H1 (cell line): ENCODE results near the gene GRAMD4.

ENCODE experiments used
- CEBPB ChIP-seq: IDR thresholded peaks from 2 replicates; pipeline ENCODE4 v1.6.1; 2012; ENCODE audit warnings: low read depth, low read length
- EP300 ChIP-seq, 2 experiments: IDR thresholded peaks; 1 replicate in 1 of 2; 2 replicates in 1 of 2; pipeline ENCODE4 v1.6.1; 2011 to 2012; ENCODE audit warnings: low read depth in 2 of 2, low read length in 2 of 2, mild to moderate bottlenecking in 2 of 2, borderline replicate concordance in 1 of 2, inconsistent platforms in 1 of 2, moderate library complexity in 1 of 2
- EZH2 ChIP-seq: fragments of 200-600 bp; sonication (generic); IDR thresholded peaks from 2 replicates; pipeline ENCODE4 v1.7.1; 2012; ENCODE audit warnings: low read depth, mild to moderate bottlenecking, moderate library complexity, low read length, inconsistent platforms; ENCODE audit not compliant: severe bottlenecking
- HDAC2 ChIP-seq, 2 experiments: fragments of 300-600 bp in 1 of 2; sonication (generic) in 1 of 2; IDR thresholded peaks; 2 replicates each; pipeline ENCODE4 v1.6.1; 2011 to 2012; ENCODE audit warnings: low read depth in 2 of 2, low read length in 2 of 2, mild to moderate bottlenecking in 2 of 2, moderate library complexity in 2 of 2, borderline replicate concordance in 1 of 2, inconsistent platforms in 1 of 2
- POLR2A ChIP-seq, 2 experiments: IDR thresholded peaks; 1 replicate in 1 of 2; 2 replicates in 1 of 2; pipeline ENCODE4 v1.6.1; 2011; ENCODE audit warnings: low read depth in 2 of 2, low read length in 2 of 2, mild to moderate bottlenecking in 2 of 2; ENCODE audit errors: control extremely low read depth in 1 of 2
- SRF ChIP-seq: IDR thresholded peaks from 2 replicates; pipeline ENCODE4 v1.6.1; 2011; ENCODE audit warnings: mild to moderate bottlenecking, low read depth, low read length, moderate library complexity
- TF ChIP-seq, protein P1 (sequence below), 3 experiments: IDR thresholded peaks; 1 replicate in 2 of 3; 2 replicates in 1 of 3; pipeline versions ENCODE4 v1.5.1 to v1.6.1; 2011; ENCODE audit warnings: low read length in 3 of 3, mild to moderate bottlenecking in 3 of 3, inconsistent platforms in 2 of 3, low read depth in 1 of 3, moderate library complexity in 1 of 3; ENCODE audit not compliant: insufficient read depth in 1 of 3; ENCODE audit errors: control extremely low read depth in 1 of 3

DNA sequence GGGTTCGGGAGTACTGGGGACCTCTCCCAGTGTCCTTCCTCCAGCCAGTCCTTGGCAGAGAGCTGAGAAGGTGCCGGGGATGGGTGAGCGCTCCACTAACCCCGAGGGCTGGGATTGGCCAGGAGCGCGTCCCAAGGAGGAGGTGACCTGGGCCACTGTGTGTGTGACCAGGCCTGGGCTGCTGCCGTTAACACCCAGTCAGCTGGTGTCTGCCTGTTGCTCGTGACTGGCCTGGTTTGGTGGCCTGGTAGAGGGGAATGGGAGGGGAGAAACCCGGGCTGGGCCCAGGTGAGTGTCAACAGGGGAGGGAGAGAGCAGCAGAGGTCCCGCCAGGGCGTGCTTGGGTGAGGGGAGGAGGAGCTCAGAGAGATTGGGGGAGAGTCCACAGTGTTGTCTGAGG is 29.9 kb upstream of the GRAMD4 start:
- TF ChIP-seq SRF (no peak), EP300 (IDR thresholded peaks at IDR 0.05; ENCODE audit: borderline replicate concordance in 1 of 2, low read depth in 2 of 2, low read length in 2 of 2) (no peak), EZH2 (no peak), HDAC2 (IDR thresholded peaks at IDR 0.05; ENCODE audit: borderline replicate concordance in 1 of 2, low read depth in 2 of 2, low read length in 2 of 2) (no peak), POLR2A (IDR thresholded peaks at IDR 0.05; ENCODE audit: control extremely low read depth in 1 of 2, low read depth in 2 of 2, low read length in 2 of 2) (no peak), CEBPB (no peak)
- TF ChIP-seq, protein P1, sequence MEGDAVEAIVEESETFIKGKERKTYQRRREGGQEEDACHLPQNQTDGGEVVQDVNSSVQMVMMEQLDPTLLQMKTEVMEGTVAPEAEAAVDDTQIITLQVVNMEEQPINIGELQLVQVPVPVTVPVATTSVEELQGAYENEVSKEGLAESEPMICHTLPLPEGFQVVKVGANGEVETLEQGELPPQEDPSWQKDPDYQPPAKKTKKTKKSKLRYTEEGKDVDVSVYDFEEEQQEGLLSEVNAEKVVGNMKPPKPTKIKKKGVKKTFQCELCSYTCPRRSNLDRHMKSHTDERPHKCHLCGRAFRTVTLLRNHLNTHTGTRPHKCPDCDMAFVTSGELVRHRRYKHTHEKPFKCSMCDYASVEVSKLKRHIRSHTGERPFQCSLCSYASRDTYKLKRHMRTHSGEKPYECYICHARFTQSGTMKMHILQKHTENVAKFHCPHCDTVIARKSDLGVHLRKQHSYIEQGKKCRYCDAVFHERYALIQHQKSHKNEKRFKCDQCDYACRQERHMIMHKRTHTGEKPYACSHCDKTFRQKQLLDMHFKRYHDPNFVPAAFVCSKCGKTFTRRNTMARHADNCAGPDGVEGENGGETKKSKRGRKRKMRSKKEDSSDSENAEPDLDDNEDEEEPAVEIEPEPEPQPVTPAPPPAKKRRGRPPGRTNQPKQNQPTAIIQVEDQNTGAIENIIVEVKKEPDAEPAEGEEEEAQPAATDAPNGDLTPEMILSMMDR (IDR thresholded peaks at IDR 0.05; ENCODE audit: control extremely low read depth in 1 of 3, insufficient read depth in 1 of 3, low read depth in 1 of 3, low read length in 3 of 3): no peak
